Kidney (tissue), 14 donors: ENCODE measurements around the gene ANGEL2. TPM values are rescaled to one million over a fixed set of nuclear protein-coding genes. Genes with fewer than 3 reads are reported as not detected.

Experiments used
- DNase-seq, 5 donors: peaks; one replicate each; pipeline ENCODE4 v3.0.0-alpha.2; 2013 to 2020
- FAIRE-seq: peaks from 2 replicates; lab custom pipeline; 2012; peaks lifted over from hg19 to GRCh38; lab: Jason Lieb, UNC
- H3K27ac ChIP-seq, 2 donors: one replicate each; pipeline ENCODE4 v1.7.0; 2013; ENCODE audit warnings: low read depth in 2 of 2, low read length in 2 of 2, inconsistent platforms in 1 of 2
- H3K27me3 ChIP-seq: one replicate; pipeline ENCODE4 v1.7.1; 2013; ENCODE audit warnings: low read length, inconsistent platforms; ENCODE audit not compliant: control insufficient read depth, insufficient read depth
- H3K36me3 ChIP-seq, 3 donors: one replicate each; pipeline versions ENCODE4 v1.7.0 to v1.7.1; 2013; ENCODE audit warnings: low read length in 3 of 3, control low read depth in 1 of 3, inconsistent platforms in 1 of 3; ENCODE audit not compliant: insufficient read depth in 3 of 3, control insufficient read depth in 2 of 3
- H3K4me1 ChIP-seq, 3 donors: one replicate each; pipeline versions ENCODE4 v1.7.0 to v1.7.1; 2013; ENCODE audit warnings: low read length in 3 of 3, inconsistent platforms in 1 of 3, low read depth in 1 of 3; ENCODE audit not compliant: control insufficient read depth in 2 of 3, insufficient read depth in 2 of 3
- H3K4me3 ChIP-seq, 3 donors: one replicate each; pipeline versions ENCODE4 v1.7.0 to v1.8.1; 2013; ENCODE audit warnings: low read length in 3 of 3, control low read depth in 1 of 3, inconsistent platforms in 1 of 3
- H3K9ac ChIP-seq, 3 donors: one replicate each; pipeline versions ENCODE4 v1.7.0 to v1.7.1; 2013; ENCODE audit warnings: low read length in 3 of 3, control low read depth in 1 of 3, inconsistent platforms in 1 of 3
- H3K9me3 ChIP-seq, 3 donors: one replicate each; pipeline versions ENCODE4 v1.7.0 to v1.7.1; 2013; ENCODE audit warnings: low read length in 3 of 3, control low read depth in 1 of 3, inconsistent platforms in 1 of 3; ENCODE audit not compliant: control insufficient read depth in 2 of 3, insufficient read depth in 1 of 3
- intact Hi-C: fragments of 100-400 bp; cut with DNase I; formaldehyde crosslinking; loops from one replicate; pipeline ENCODE4 v1.11.1; 2022
- polyA plus RNA-seq: library from polyadenylated mRNA; stranded (reverse); fragments of 350-450 nt; fragmentation: Illumina TruSeq; extraction: RNeasy Lipid Tissue Mini Kit (QIAGEN cat#74804); gene quantifications from one replicate; pipeline ENCODE4 v1.2.3, GENCODE V29; 2014; ENCODE audit warnings: low read depth, low replicate concordance; ENCODE audit not compliant: insufficient read depth
- total RNA-seq: library from RNA; stranded (reverse); fragmentation: NEBNext Ultra II Directional; extraction: Animal tissue kit (Norgen Biotek cat#: 25700); gene quantifications from one replicate; pipeline ENCODE4 v1.2.1, GENCODE V29; 2021
- TF ChIP-seq, protein P1 (sequence below): IDR thresholded peaks from 3 replicates; pipeline ENCODE4 v1.5.1; 2012; ENCODE audit warnings: mild to moderate bottlenecking, moderate library complexity, borderline replicate concordance; ENCODE audit not compliant: insufficient read depth; ENCODE audit errors: extremely low read depth
- donor health status: control.
- donor health status: control.
- donor health status: control.
- donor health status: control.
- donor health status: control.
- donor health status: DM: yes; HTN: yes; CAD: no.
- donor health status: Normal renal cell carcinoma (clear cell type).

ANGEL2 gene
- total and polyA plus RNA-seq, 2 donors from 2014 or later: 11.0 to 38.6 TPM

DNA sequence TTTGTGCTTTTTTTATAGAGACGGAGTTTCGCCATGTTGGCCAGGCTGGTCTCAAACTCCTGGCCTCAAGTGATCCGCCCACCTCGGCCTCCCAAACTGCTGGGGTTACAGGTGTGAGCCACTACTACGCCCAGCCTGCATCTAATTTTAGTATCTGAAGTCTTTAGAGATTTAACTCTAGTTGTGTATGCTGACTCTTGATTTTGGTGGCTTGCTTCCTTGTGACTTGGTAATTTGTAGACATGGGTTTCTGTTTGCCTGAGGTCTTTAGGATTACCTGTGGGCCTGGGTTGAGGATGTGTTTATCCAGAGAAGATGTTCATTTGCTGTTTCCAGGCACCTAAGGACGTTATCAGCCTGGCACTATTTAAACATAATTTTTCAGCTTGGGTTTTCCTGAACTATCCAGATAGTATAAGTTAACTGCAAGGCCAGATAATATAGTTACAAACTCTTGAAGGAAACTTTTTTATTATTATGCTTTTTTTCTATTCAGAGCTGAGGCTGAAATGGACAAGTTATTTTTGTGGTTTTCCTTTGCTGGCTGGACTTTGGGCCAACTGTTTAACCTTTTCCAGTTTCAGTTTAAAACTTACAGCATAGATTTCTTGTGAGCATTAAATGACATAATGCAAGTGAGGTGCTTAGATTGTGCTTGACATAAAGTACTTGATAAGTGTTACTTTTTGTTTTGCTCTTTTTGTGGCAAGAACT, 72.8 kb downstream of the ANGEL2 start:
- H3K27ac ChIP-seq: no peak overlapping the region
- H3K27me3 ChIP-seq: no peaks in the 10 kb centered on the region
- intact Hi-C loops: no loop called here
- no peaks in the 10 kb centered on the region for H3K36me3 ChIP-seq
- no peaks in the 10 kb centered on the region for H3K4me1 ChIP-seq
- TF ChIP-seq, protein P1, sequence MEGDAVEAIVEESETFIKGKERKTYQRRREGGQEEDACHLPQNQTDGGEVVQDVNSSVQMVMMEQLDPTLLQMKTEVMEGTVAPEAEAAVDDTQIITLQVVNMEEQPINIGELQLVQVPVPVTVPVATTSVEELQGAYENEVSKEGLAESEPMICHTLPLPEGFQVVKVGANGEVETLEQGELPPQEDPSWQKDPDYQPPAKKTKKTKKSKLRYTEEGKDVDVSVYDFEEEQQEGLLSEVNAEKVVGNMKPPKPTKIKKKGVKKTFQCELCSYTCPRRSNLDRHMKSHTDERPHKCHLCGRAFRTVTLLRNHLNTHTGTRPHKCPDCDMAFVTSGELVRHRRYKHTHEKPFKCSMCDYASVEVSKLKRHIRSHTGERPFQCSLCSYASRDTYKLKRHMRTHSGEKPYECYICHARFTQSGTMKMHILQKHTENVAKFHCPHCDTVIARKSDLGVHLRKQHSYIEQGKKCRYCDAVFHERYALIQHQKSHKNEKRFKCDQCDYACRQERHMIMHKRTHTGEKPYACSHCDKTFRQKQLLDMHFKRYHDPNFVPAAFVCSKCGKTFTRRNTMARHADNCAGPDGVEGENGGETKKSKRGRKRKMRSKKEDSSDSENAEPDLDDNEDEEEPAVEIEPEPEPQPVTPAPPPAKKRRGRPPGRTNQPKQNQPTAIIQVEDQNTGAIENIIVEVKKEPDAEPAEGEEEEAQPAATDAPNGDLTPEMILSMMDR: no peak
- FAIRE-seq (no peak), DNase-seq (no peak)
- H3K4me3 ChIP-seq: no peak overlapping the region
- no peak overlapping the region for H3K9ac ChIP-seq
- peaks cover 0 to 6% (median 0%) of the 10 kb centered on the region in 3 donors for H3K9me3 ChIP-seq

Other genes starting within 250 kb of the ANGEL2 start
- gene NSL1, start 224.1 kb downstream of the ANGEL2 start, total RNA-seq: 34.5 TPM
- 19.5 TPM for gene NSL1, start 224.1 kb downstream of the ANGEL2 start, polyA plus RNA-seq
- 18.6 TPM for gene TATDN3, start 224.0 kb downstream of the ANGEL2 start, total RNA-seq
- gene TATDN3, start 224.0 kb downstream of the ANGEL2 start, polyA plus RNA-seq: 19.5 TPM
- 0.57 TPM for gene SPATA45, start 168.2 kb downstream of the ANGEL2 start, total RNA-seq
- not detected for gene SPATA45, start 168.2 kb downstream of the ANGEL2 start, polyA plus RNA-seq
- 6.8 TPM for gene FLVCR1, start 157.6 kb downstream of the ANGEL2 start, total RNA-seq
- gene FLVCR1, start 157.6 kb downstream of the ANGEL2 start, polyA plus RNA-seq: 2.9 TPM
- gene VASH2, start 65.3 kb downstream of the ANGEL2 start, total RNA-seq: 0.57 TPM
- gene VASH2, start 65.3 kb downstream of the ANGEL2 start, polyA plus RNA-seq: not detected
- gene RPS6KC1, start 35.4 kb upstream of the ANGEL2 start, total RNA-seq: 13.8 TPM
- 6.3 TPM for gene RPS6KC1, start 35.4 kb upstream of the ANGEL2 start, polyA plus RNA-seq